Measurements from ENCODE around the gene PCDHB8. TPM values are rescaled to one million over a fixed set of nuclear protein-coding genes. Genes with fewer than 3 reads are reported as not detected.
A peak's percentile ranks its signal among the peaks of the same experiment; 100 is the strongest.
"Not testable (repeated sequence)": the region's sequence is repeated elsewhere in the genome, so short reads cannot be mapped to it uniquely, and the experiment has no call there.

PCDHB8 gene
- total RNA-seq, 1 donor, result under 0.01 TPM

- DNase-seq (ENCODE audit: low read depth), result peak; percentile 15
- H3K4me3 ChIP-seq (ENCODE audit: low read depth, low read length), result no peak within 1 kb of the TSS
These were observed 4.7 kb downstream of the PCDHB8 start, which contains the start of gene PCDHB16 for GRCh38 chr5:141182248-141182647. Gene PCDHB16, plus strand, starts transcription at chr5:141182387. Its CDS starts 173 bp downstream, at chr5:141182560.

GRCh38 chr5:141184117-141184855 is 6.7 kb downstream of the PCDHB8 start:
- H3K4me3 ChIP-seq (ENCODE audit: low read depth, low read length); DNase-seq (ENCODE audit: low read depth): not testable (repeated sequence)

More at GRCh38 chr5:141182248-141182647, 4.7 kb downstream of the PCDHB8 start, which contains the start of gene PCDHB16:
- TF ChIP-seq CTCF (IDR thresholded peaks at IDR 0.05; ENCODE audit: insufficient read depth, low read depth, low read length), result peak; percentile 26

GRCh38 chr5:141186897-141187512 is 9.4 kb downstream of the PCDHB8 start, which contains the start of gene PCDHB9:
Gene PCDHB9, plus strand, starts transcription at chr5:141187161. Its CDS starts 158 bp downstream, at chr5:141187319.
- H3K4me3 ChIP-seq (ENCODE audit: low read depth, low read length), result no peak within 1 kb of the TSS
- peak; percentile 8 for DNase-seq (ENCODE audit: low read depth)
- TF ChIP-seq CTCF (IDR thresholded peaks at IDR 0.05; ENCODE audit: insufficient read depth, low read depth, low read length), result peak; percentile 45

- H3K4me3 ChIP-seq (ENCODE audit: low read depth, low read length); DNase-seq (ENCODE audit: low read depth): not testable (repeated sequence)
These were observed 11.1 kb downstream of the PCDHB8 start for GRCh38 chr5:141188682-141189081.

- not testable (repeated sequence) for H3K4me3 ChIP-seq (ENCODE audit: low read depth, low read length); DNase-seq (ENCODE audit: low read depth)
These were observed 11.5 kb downstream of the PCDHB8 start for GRCh38 chr5:141189131-141189530.

- peak; percentile 14 for DNase-seq (ENCODE audit: low read depth)
- H3K4me3 ChIP-seq (ENCODE audit: low read depth, low read length), result no peak within 1 kb of the TSS
- TF ChIP-seq CTCF (IDR thresholded peaks at IDR 0.05; ENCODE audit: insufficient read depth, low read depth, low read length), result peak; percentile 37
These were observed 14.6 kb downstream of the PCDHB8 start, which contains the start of gene PCDHB10 for GRCh38 chr5:141192110-141192725. Gene PCDHB10, plus strand, starts transcription at chr5:141192353. Its CDS starts 200 bp downstream, at chr5:141192553.

GRCh38 chr5:141194332-141194731 is 16.7 kb downstream of the PCDHB8 start:
- DNase-seq (ENCODE audit: low read depth); H3K4me3 ChIP-seq (ENCODE audit: low read depth, low read length): not testable (repeated sequence)

GRCh38 chr5:141196363-141196762 is 18.8 kb downstream of the PCDHB8 start:
- no peak overlapping the region for H3K4me3 ChIP-seq (ENCODE audit: low read depth, low read length)
- no peak for TF ChIP-seq CTCF (IDR thresholded peaks at IDR 0.05; ENCODE audit: insufficient read depth, low read depth, low read length)
- DNase-seq (ENCODE audit: low read depth), result no peak
